BE2C (cell line): ENCODE measurements around the gene CD74.
A peak's percentile ranks its signal among the peaks of the same experiment; 100 is the strongest.

Source experiments
- DNase-seq: peaks from one replicate; pipeline ENCODE4 v3.0.0-alpha.2; 2020
- H3K27me3 ChIP-seq: fragments of 250-450 bp; sonication (Bioruptor Pico); 2 replicates; pipeline ENCODE4 v1.5.1; 2020; ENCODE audit warnings: mild to moderate bottlenecking
- H3K36me3 ChIP-seq: fragments of 250-450 bp; sonication (Bioruptor Pico); 2 replicates; pipeline ENCODE4 v1.5.1; 2020; ENCODE audit warnings: mild to moderate bottlenecking
- H3K4me1 ChIP-seq: fragments of 250-450 bp; sonication (Bioruptor Pico); 2 replicates; pipeline ENCODE4 v1.5.1; 2020
- H3K4me3 ChIP-seq: 2 replicates; pipeline ENCODE4 v1.5.1; 2011; ENCODE audit warnings: low read depth, low read length
- H3K9me3 ChIP-seq: fragments of 250-450 bp; sonication (Bioruptor Pico); 2 replicates; pipeline ENCODE4 v1.5.1; 2020
- TF ChIP-seq, protein P1 (sequence below): IDR thresholded peaks from 2 replicates; pipeline ENCODE4 v1.5.1; 2012; ENCODE audit warnings: mild to moderate bottlenecking, low read depth, low read length

The CD74 gene

DNA sequence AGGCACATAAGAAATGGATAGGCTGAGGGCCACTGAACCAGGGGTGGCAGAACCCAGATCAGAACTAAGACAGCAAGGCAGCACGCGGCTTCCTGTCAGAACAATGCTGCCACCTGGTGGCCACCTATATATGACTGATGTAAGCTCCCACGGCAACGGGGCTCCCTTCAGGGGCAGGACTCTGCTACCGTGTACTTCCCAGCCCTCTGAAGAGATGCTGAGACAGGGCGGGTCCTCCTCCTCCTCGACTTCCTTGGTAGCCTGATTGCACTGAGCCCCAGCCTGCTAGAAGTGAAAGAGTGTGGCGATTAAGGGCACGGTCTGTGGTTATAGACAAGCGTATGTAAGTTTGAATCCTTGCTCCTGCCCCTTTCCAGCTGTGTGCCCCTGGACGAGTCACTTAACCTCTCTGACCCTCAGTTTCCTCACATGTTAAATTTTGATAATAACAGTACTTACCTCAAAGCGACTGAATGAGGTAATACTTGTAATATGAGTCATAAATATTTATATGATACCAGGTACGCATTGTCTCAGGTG lies 23.5 kb upstream of the CD74 start:
- Histone ChIP-seq H3K4me3 (no peak overlapping the region), H3K4me1 (no peaks in the 10 kb centered on the region), H3K36me3 (no peaks in the 10 kb centered on the region), H3K27me3 (no peaks in the 10 kb centered on the region), H3K9me3 (no peaks in the 10 kb centered on the region)
- DNase-seq: peak; percentile 93
- TF ChIP-seq, protein P1, sequence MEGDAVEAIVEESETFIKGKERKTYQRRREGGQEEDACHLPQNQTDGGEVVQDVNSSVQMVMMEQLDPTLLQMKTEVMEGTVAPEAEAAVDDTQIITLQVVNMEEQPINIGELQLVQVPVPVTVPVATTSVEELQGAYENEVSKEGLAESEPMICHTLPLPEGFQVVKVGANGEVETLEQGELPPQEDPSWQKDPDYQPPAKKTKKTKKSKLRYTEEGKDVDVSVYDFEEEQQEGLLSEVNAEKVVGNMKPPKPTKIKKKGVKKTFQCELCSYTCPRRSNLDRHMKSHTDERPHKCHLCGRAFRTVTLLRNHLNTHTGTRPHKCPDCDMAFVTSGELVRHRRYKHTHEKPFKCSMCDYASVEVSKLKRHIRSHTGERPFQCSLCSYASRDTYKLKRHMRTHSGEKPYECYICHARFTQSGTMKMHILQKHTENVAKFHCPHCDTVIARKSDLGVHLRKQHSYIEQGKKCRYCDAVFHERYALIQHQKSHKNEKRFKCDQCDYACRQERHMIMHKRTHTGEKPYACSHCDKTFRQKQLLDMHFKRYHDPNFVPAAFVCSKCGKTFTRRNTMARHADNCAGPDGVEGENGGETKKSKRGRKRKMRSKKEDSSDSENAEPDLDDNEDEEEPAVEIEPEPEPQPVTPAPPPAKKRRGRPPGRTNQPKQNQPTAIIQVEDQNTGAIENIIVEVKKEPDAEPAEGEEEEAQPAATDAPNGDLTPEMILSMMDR: peak; percentile 88

DNA sequence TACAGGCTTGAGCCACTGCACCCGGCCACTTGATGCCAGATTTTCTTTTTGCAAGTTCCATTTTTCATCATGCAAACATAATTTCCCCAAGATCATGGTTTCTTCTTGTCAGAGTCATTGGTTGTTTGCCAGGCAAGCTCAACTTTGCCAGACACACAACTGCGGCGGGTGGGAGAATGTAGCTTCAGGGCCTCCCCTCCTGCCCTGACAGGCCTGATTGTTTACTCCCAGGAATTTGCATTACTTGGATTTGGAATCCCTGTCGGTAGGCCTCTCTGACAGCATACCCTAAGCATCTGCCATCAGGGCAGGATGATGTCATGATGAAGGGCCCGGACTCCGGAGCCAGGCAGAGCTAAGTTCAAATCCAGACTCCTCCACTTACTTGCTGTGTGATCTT lies 21.8 kb upstream of the CD74 start:
- DNase-seq: no peak
- H3K36me3 ChIP-seq: no peaks in the 10 kb centered on the region
- no peaks in the 10 kb centered on the region for H3K4me1 ChIP-seq
- H3K9me3 ChIP-seq: no peaks in the 10 kb centered on the region
- TF ChIP-seq, protein P1: no peak
- H3K27me3 ChIP-seq: no peaks in the 10 kb centered on the region
- no peak overlapping the region for H3K4me3 ChIP-seq

DNA sequence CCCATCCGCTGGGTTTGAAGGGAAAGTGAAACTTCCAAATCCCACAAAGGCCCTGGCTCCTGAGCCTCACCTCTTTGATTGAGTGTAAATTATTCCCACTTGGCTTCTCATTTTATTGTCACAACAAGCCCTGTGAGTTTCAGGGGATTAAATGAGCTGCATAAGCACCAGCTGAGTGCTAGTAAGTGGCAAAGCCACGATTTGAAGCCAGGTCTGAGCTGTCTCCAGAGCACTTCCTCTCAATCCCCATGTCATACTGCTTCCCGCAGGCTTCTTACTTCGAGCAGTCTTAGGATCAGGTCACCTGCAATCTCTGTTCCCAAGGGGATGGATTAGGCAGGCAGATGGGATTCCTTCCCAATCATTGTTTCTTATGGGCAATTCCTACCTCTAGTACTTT lies 18.9 kb upstream of the CD74 start:
- no peak for DNase-seq
- TF ChIP-seq, protein P1: no peak
- Histone ChIP-seq H3K36me3 (no peaks in the 10 kb centered on the region), H3K9me3 (no peaks in the 10 kb centered on the region), H3K4me3 (no peak overlapping the region), H3K27me3 (no peaks in the 10 kb centered on the region), H3K4me1 (no peaks in the 10 kb centered on the region)

DNA sequence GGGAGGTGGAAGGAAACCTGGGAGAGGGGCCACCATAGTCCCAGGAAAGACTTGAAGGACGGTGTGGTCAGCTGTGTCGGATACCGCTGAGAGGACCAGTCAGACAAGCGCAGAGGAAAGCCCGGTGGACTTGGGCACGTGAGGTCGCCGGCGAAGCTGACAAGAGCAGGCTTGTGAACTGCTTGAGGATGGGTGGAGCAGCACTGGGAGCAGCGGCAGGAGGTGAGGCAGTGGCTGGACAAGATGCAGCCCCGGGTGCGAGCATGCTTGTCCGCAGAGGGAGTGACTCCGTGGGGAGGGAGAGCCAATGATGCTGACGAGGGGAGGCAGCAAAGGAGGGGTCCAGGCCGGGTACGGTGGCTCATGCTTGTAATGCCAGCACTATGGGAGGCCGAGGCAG lies 18.3 kb upstream of the CD74 start:
- H3K36me3 ChIP-seq: no peaks in the 10 kb centered on the region
- DNase-seq: no peak
- no peaks in the 10 kb centered on the region for H3K9me3 ChIP-seq
- H3K27me3 ChIP-seq: no peaks in the 10 kb centered on the region
- TF ChIP-seq, protein P1: no peak
- no peak overlapping the region for H3K4me3 ChIP-seq
- H3K4me1 ChIP-seq: no peaks in the 10 kb centered on the region

DNA sequence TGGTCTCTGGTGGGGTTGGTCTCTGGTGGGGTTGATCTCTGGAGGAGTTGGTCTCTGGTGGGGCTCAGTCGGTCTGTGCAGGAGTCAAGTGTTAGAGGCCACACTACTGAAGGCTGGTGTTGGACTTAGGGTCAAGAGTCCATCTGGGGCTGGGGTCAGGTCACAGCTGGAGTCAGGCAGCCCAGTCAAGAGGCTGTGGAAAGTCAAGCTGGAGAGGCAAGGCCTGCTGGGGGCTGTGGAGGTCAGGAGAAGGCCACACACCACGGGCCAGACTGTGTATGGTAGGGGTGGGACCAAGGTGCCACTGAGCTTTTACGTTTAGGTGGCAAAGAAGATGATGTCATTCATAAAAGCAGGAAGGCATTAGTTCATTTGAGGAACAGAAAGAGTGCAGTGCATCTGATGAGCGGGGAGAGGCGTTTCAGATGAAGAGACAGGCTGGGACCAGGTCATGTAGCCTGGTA lies 16.7 kb upstream of the CD74 start:
- Histone ChIP-seq H3K9me3 (no peaks in the 10 kb centered on the region), H3K27me3 (no peaks in the 10 kb centered on the region), H3K4me3 (no peak overlapping the region), H3K36me3 (no peaks in the 10 kb centered on the region), H3K4me1 (no peaks in the 10 kb centered on the region)
- DNase-seq: no peak
- TF ChIP-seq, protein P1: no peak

DNA sequence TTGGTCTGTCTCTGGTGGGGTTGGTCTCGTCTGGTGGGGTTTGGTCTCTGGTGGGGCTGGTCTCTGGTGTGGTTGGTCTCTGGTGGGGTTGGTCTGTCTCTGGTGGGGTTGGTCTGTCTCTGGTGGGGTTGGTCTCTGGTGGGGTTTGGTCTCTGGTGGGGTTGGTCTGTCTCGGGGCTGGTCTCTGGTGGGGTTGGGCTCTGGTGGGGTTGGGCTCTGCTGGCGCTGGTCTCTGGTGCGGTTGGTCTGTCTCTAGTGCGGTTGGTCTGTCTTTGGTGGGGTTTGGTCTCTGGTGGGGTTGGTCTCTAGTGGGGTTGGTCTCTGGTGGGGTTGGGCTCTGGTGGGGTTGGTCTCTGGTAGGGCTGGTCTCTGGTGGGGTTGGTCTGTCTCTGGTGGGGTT lies 16.3 kb upstream of the CD74 start:
- H3K36me3 ChIP-seq: no peaks in the 10 kb centered on the region
- TF ChIP-seq, protein P1: no peak
- DNase-seq: no peak
- no peaks in the 10 kb centered on the region for H3K4me1 ChIP-seq
- no peaks in the 10 kb centered on the region for H3K9me3 ChIP-seq
- H3K4me3 ChIP-seq: no peak overlapping the region
- no peaks in the 10 kb centered on the region for H3K27me3 ChIP-seq
